ENCODE measurements around the gene SLC25A33. TPM values are rescaled to one million over a fixed set of nuclear protein-coding genes. Genes with fewer than 3 reads are reported as not detected.

SLC25A33 gene
- total RNA-seq, 1 donor from 2014 or later = 4.6 TPM

DNA sequence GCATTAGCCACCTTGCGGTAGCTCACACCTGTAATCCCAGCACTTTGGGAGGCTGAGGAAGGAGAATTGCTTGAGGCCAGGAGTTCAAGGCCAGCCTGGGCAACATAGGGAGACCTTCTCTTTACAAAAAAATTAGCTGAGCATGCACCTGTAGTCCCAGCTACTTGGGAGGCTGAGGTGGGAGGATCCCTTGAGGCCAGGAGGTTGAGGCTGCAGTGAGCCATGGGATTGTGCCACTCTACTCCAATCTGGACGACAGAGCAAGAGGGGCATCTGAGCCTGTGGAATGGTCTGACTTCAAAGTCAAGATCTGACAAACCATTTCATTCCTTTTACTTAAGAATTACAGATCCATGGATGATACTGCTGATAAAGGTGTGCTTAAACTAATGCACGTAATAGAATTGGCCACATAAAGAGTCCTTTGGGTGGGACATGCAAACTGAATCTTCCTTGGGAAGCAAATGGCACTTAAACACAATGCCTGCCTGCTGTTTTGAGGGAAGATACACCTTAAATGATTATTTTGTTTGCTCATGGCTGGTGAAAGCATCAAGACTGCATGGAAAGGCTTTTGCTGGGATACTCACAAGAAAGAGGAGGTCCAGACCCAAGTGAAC is 47.0 kb downstream of the SLC25A33 start:
- no peak for DNase-seq (ENCODE audit: low read depth in 2 of 2)

DNA sequence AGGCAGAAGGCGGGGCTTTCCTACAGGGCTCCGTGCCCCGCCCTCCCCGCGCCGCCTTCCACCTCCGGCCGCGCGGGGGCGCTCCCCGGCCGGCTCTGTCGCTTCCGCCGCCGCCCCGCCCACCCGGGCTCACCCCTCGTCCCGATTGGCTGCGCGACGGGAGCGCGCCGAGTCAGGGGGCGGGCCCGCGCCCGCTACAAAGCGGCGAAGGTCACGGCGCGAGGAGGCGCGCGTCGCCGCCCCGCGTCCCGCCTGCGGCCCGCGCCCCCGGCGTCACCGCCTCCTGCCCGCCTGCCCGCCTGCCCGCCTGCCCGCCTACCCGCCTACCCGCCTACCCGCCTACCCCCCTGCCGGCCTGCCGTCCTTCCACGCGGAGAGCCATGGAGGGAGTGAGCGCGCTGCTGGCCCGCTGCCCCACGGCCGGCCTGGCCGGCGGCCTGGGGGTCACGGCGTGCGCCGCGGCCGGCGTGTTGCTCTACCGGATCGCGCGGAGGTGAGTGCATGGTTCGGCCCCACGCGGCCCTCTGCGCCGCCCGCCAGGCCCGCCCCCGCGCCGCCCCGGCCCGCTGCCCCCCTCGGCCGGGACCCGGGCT is 49.4 kb downstream of the SLC25A33 start, which contains the start of gene TMEM201:
Gene TMEM201 (plus strand): TSS at position 361 of the 593 bp plus-strand sequence. CDS start 20 bp downstream, at position 381.
- DNase-seq (ENCODE audit: low read depth in 2 of 2) = peak; percentile 92 to 95

DNA sequence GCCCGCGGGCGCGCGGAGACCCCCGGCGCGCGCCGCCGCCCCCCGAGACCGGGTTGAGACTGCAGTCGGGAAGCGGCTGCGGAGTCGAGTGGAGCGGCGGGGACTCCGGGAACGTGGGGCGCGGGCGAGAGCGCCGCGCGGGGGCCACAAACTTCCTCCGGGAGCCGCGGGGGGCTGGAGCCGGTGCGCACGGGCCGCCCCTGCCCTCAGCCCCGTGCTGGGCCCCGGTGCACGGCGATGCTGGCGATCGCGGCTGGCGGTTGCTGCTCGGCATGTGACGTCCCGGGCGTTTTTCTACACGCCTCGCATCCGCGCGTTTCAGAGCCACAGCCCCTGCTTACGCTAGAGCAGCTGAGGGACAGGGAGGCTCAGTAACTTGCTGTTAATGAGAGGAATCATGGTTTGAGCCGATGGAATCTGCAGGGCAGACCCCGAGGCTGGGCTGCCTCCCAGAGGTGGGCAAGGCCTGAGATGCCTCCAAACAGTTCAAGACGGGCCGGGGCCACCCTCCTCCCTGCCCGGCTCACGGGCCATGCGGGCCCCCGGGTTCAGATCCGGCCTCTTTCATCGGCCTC is 50.0 kb downstream of the SLC25A33 start:
- DNase-seq (ENCODE audit: low read depth in 2 of 2) = peak; percentile 47 to 68

DNA sequence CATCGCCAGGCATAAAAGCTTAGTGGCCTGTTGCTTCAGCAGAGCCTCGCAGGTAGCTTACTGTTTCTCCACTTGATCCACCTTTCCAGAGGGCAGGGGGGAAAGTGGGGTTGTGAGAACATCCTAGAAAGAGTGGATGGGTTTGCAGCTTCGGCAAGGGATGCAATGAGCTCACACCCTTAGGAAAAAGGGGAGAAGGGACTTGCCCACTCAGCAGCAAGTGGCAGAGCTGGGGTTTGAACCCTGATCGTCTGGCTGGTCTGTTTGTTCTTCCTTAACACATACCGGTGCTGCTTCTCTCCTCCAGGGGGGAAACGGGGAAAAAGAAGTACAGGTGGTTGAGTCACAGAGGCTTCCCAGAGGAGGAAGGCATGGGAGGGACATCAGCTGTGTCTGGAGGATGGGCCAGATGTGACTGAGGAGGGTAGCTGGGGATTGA is 50.5 kb downstream of the SLC25A33 start:
- DNase-seq (ENCODE audit: low read depth in 2 of 2) = peak in 1 of 2 donors; percentile 26

DNA sequence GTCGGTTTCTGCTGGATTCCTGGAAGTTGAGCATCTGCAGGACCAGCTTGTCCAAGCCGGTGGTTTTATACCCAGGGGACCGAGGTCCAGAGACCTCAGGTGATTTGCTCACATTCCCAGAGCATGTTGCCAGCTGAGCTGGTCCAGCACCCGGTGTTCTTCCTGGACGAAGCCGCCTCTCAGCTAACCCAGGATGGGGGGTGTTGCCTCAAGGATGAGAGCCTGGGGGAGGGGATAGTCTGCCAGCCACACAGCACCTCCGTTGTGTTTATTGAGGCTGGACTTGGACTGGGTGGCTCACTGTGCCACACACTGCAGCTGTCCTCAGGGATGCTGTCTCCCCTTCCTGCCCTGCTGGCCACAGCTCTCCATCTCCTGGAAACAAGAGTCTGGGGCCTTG is 50.9 kb downstream of the SLC25A33 start:
- no peak for DNase-seq (ENCODE audit: low read depth in 2 of 2)

DNA sequence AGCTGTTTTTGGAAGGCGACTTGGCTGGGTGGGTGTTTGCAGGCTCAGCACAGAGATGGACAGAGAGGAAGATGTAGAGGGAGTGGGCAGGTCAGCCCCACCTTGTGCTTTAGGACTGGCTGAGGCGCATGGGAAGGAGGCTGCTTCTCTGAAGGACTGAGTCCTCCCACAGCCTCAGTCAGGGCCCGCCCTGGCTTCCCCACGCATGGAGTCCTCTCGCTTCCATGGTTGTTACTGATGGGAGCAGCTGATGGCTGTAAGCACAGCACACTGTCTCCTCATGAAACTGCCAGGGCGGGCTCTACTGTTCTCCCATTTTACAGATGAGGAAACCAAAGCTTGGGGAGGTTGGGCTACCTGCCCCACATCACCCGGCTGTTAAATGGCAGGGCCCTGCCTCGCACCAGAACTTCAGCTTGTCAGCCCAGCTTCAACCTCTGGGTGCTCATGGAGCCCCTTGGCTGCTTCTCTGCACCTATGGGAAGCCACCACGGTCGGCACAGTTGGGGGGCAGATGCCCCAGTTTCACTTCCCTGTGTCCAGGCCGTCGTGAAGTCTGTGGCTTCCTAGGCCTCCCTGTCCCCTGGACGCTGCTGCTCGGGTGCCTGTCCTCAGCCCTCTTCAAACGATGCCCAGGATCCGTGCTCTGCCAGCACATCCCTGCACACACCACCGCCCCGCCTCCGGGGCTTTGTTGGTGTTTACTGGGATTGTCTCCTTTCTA is 51.8 kb downstream of the SLC25A33 start:
- DNase-seq (ENCODE audit: low read depth in 2 of 2) = no peak

DNA sequence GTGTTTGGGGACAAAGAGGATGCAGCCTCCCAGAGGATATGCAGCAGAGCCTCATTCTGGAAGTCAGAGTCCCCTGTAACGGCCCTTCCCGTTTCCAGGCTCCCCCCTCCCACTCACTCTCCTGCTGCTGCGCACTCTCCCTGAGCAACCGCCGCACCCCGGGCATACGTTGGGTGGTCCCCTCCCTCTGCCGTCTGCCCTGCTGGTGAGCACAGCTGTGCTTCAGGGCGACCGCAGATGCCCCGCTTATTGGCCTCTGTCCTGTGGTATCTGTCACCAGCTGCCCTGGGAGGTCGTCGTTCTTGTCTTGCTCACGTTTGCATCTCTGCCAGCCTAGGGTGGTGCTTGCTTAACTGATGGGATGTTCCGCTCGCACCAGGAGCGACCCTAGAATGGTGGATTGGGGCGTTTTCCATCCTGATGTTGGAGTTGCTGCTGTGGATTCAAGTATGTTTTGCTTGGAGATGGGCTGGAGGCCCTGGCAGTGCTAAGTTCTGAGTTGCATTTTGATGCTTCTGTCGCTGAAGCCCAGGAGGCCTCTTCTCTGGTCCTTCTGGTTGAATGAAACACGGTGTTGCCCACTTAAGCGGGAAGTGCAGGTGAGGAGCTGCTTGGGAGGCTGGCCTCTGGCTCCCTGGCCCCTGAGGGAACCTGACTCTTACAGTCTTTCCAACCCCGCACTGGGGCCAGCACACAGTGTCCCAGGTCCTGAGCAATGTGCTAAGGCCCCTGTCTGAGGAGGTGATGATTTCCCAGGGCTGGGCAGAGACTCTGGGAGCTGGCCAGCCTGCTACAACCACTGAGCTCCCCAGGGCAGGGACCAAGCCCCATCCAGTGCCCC is 52.6 kb downstream of the SLC25A33 start:
- no peak for DNase-seq (ENCODE audit: low read depth in 2 of 2)

DNA sequence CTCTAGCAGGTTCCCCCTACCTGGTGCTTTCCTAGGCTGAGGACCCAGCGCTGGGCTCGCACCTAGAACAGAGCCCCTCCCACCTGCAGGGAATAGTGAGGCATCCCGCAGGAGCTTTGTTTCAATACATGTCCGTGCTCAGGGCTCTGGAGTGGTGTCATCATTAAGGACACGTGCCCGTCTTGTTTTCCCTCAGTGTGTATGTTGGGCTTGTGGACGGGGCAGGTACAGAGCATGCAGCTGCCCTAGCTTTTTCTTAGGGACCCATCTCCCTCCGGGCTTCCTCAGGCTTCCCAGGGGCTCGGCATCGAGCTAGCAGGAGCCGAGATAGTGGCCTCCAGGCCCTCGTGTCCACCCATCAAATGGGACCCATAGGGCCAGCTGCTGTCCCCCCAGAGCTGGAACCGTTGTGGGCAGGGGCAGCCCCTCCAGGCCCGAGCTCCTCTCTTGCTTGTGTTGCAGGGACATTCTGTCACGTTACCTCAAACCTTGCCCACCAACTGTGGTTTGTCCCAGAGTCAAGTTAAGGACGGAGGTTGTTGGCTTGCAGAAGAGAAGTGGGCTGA is 53.3 kb downstream of the SLC25A33 start:
- DNase-seq (ENCODE audit: low read depth in 2 of 2) = no peak

DNA sequence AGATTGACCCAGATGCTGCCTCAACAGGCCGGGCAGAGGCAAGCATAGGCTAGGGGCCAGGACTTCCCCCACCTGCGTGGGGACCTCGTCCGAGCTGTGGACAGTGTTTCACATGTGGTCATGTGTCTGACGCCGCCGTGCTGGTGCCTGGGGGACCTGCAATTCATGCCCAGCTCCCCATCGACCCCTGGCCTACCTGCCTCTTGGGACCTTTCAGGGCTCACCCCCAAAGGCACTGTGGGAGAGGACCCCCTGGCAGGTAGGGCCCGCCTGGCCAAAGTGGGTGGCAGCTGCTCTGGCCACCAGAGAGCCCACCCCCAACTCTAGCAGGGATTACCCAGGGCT is 53.9 kb downstream of the SLC25A33 start:
- no peak for DNase-seq (ENCODE audit: low read depth in 2 of 2)

DNA sequence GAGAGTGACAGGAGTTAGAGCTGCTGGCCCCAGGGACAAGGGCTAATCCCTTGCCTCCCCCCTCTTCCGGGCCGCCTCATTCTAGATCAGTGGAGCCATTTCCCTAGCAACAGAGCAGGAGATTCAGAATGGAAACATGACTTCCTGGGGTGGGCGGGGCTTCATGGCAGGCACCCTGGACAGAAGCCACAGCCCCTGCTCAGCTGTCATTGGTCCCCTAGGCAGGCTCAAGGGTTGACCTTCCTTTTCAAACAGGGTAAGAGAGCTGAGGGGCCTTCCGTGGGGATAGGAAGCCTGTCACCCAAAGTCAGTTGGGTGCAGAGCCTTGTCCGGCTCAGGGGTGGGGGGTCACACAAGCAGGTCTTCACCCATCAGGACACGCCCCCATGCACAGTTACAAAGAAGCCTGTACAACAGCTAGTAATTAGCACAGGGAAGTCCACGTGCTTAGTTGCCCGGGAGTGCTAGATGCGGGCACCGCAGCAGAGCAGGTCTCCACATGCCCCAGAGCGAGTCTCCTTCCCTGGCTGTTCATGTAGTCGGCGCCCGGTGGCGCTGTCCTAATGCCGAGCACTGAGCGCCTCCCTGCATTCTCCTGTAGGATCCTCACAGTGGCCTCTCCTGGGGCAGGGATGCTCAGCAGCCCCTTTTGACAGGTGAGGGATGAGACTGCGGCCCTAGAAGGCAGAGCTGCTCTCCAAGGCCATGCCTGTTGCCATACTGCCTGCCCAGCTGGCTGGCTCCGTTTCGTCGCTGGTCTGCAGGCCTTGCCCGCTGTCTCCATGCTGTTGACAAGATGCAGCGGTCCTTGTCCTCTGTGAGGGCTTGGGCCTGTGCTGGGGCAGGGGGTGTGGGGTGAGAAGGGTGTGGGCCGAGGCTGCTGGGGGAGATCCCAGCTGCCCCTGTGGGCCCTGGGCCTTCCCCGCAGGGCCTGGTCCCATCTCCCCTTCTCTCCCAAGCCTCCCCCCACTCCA is 54.5 kb downstream of the SLC25A33 start:
- peak; percentile 88 to 95 for DNase-seq (ENCODE audit: low read depth in 2 of 2)

DNA sequence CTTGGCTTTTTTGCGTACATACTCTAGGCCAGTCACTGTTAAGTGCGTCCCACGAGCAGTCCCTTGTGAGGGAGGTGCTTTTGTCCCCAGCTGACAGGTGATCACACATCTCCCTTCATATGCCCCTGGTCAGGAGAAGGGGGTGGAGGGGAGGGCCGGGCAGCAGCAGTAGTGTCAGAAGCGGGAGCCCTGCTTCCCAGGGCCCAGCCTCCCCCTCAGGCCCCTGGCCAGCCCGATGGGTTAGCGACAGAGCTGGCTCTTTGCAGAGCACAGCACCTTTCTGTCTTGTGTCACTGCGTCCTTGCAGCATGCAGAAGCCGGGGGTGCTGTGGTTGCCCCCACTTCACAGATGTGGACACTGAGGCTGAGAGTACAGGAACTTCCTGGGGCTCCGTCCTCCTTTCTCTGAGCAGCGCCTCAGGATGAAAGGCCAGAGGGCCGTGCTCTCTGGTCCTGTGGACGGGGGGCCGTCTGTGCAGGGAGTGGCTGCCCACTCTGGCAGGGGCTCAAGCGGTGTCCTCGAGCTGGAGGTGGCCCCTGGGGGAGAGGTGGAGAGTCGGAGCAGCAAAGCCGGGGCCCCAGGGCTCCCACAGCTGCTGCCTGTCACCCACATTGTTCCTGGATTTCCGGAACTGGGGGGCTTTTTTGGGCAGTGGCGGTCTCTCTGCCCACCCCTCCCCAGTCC is 55.3 kb downstream of the SLC25A33 start:
- no peak for DNase-seq (ENCODE audit: low read depth in 2 of 2)

DNA sequence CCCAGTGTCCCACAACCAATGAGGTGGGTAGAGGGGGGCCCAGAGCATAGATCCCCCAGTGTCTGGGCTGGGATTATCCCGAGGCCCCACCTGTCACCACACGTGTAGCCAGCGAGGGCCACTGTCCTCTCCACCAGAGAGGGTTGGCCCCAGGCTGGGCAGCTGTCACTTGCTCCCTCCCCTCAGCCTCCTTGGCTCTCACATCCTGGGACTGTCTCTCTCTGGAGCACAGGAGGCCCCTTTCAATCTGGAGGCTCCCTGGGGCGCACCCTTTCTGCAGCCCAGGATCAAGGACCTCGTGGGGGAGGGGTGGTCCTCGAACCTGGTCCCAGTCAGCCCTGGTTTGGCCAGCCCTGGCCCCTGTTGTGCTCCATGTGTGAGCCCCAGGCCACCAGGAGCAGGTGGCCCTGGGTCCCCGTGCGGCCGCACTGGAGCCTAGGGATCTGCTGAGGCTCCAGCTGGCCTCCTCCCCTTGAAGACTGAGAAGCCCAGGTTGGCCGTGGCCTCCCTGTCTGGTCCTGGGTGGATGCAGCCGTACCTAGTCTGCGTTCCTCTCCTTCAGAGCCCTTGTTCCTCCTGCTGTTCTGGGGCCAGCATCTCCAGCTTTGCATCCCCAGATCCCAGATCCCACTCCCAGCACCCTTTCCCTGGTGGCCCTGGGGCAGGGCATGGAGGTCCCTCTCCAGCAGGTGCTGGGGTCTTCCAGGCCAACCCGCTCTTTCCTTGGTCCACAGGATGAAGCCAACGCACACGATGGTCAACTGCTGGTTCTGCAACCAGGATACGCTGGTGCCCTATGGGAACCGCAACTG is 56.1 kb downstream of the SLC25A33 start:
- no peak for DNase-seq (ENCODE audit: low read depth in 2 of 2)

DNA sequence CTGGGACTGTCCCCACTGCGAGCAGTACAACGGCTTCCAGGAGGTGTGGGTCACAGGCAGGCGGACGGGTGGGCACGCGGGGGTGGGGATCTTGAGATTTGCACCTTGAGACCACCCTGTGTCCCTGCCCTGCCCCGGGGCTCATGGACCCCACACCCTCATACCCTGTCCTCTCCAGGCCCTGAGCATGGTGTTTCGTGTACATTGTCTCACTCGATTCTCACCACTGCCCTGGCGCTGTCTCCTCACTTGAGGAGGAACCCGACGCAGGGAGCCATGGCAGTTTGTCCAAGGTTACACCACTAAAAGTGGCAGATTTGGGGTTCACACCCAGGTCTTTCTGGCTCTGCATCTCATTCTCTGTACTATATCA is 56.7 kb downstream of the SLC25A33 start:
- no peak for DNase-seq (ENCODE audit: low read depth in 2 of 2)

DNA sequence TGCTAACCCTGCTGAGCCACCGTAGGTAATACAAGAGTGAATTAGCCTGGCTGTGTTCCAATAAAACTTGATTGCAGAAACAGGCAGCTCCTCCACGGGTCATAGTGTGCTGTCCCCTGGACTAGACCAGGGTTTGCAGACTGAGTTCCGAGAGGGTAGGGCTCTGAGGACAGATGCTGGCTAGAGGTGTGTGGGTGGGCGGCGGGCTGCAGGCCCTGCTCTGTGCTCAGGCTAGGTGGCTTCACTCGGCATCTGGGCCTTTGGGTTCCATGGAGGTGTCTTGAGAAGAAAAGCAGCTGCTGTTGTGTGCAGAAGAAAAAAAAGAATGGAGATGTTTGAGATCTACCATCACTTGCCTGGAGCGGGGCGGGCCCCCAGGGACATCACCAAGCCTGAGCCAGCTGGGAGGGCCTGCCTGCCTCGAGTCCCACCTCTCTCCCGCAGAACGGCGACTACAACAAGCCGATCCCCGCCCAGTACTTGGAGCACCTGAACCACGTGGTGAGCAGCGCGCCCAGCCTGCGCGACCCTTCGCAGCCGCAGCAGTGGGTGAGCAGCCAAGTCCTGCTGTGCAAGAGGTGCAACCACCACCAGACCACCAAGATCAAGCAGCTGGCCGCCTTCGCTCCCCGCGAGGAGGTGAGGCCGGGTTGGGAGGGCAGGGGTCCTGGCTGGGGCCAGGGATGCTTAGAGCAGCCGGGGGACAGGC is 57.3 kb downstream of the SLC25A33 start:
- no peak for DNase-seq (ENCODE audit: low read depth in 2 of 2)

DNA sequence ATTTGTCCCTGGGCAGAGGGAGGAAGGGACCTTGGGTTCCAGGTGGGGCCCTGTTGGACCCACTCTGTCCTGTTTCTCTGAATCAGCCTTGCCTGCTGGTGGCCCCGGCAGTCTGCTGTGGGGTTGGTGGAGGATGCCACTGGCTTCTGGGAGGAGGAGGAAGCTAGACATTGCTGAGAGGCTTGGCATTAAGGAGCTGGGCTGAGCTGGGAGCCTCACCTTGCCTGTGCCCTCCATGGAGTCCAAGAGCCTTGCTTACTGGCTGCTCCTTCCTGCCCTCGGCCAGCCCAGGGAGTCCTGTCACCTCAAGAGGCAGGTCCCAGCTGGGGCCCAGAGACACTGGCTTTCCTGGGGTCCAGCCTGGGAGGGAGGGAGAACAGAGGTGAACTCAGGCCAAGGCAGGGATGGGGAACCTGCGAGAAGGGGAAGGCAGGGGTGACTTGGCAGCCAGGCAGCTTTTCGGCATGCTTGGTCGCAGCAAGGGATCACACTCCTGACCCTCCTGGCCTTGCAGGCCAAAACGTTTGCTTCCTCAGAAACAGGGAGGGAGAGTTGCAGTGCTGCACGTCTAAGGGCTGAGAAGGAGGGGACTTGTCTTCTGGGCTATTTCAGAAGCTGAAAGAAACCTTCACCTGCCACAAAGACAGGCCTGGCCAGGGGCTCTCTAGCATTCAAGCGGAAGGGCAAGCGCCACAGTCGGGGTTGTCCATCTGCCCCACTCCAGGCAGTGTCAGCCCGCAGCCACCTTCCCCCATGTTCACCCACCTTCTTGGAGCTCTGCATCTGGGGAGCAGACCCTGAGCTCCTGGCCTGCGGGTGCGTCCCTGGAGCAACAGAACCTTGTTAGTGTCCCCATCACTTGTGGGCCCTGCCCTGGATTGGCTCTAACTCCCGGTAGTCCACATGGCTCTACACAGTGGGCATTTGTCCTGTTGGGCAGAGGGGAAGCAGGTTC is 58.4 kb downstream of the SLC25A33 start:
- no peak for DNase-seq (ENCODE audit: low read depth in 2 of 2)

DNA sequence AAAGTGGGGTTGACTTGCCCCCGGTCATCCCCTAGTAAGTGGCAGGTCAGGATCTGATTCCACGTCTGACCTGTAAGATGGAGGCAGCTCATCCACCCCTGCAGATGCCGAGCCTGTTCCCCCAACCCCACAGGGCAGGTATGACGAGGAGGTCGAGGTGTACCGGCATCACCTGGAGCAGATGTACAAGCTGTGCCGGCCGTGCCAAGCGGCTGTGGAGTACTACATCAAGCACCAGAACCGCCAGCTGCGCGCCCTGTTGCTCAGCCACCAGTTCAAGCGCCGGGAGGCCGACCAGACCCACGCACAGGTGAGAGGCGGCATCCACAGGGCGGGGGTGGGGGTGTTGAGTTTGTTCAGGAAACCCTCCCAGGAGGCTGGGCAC is 59.0 kb downstream of the SLC25A33 start:
- no peak for DNase-seq (ENCODE audit: low read depth in 2 of 2)

DNA sequence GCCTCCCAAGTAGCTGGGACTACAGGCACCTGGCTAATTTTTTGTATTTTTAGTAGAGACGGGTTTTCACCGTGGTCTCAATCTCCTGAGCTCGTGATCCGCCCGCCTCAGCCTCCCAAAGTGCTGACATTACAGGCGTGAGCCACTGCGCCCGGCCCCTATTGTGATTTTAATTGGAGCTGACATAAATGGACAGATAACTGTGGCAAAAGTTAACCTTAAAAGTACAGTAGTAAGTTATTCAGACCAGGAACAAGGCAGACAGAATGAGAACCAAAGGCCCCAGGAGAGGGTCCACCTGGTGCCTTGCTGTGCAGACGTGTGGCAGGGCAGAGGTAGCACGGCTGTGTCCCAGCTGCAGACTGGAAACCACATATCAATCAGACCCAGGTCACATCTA is 60.5 kb downstream of the SLC25A33 start:
- DNase-seq (ENCODE audit: low read depth in 2 of 2) = no peak
